GM12878 (cell line): ENCODE measurements around the gene CLDN6. TPM values are rescaled to one million over a fixed set of nuclear protein-coding genes. Genes with fewer than 3 reads are reported as not detected.

Source experiments
- ATAC-seq: fragments of 200-7000 bp; cut with Tn5 transposase; 3 replicates; pipeline ENCODE4 v1.9.1; 2020; ENCODE audit warnings: mild to moderate bottlenecking, moderate library complexity
- BruUV-seq: library from RNA; stranded (reverse); fragments of 400-500 nt; replicated peaks from 2 replicates; lab custom pipeline; 2021; lab: Mats Ljungman, UMichigan
- CTCF ChIA-PET: fragments of 300-600 bp; sonication (Branson Sonifier 250); formaldehyde crosslinking; extraction: SDS; loops from one replicate; lab custom pipeline; 2021; ENCODE audit warnings: inconsistent platforms; lab: Yijun Ruan, JAX
- POLR2A ChIA-PET: fragments of 350-600 bp; formaldehyde crosslinking; extraction: SDS; loops from one replicate; lab custom pipeline; 2021; ENCODE audit warnings: inconsistent platforms; lab: Charles Lee
- RAD21 ChIA-PET: fragments of 300-600 bp; sonication (Branson Sonifier 250); formaldehyde crosslinking; loops from one replicate; lab custom pipeline; 2023; ENCODE audit warnings: antibody characterized with exemption; ENCODE audit not compliant: unreplicated experiment; lab: Charles Lee
- SMC1A ChIA-PET: fragments of 300-600 bp; sonication (Branson Sonifier 250); formaldehyde crosslinking; loops from one replicate; lab custom pipeline; 2023; ENCODE audit not compliant: unreplicated experiment, uncharacterized antibody; lab: Charles Lee
- DNase-seq: peaks from one replicate; pipeline ENCODE4 v3.0.0-alpha.2; 2011; ENCODE audit warnings: low read depth, low spot score
- FAIRE-seq: peaks from 3 replicates; lab custom pipeline; 2011; peaks lifted over from hg19 to GRCh38; lab: Jason Lieb, UNC
- H2AFZ ChIP-seq: 2 replicates; pipeline ENCODE4 v1.6.0; 2011; ENCODE audit warnings: low read depth, low read length, control low read depth; ENCODE audit not compliant: control insufficient read depth
- H3K27ac ChIP-seq: 2 replicates; pipeline ENCODE4 v1.5.1; 2011; ENCODE audit warnings: control low read depth; ENCODE audit not compliant: control insufficient read depth, insufficient read depth
- H3K27me3 ChIP-seq, 2 experiments: replicated peaks in 1 of 2; 2 replicates each; pipeline versions ENCODE4 v1.6.0 to v1.6.1; 2011; ENCODE audit warnings: low read length in 1 of 2; ENCODE audit not compliant: control insufficient read depth in 2 of 2, insufficient read depth in 2 of 2
- H3K36me3 ChIP-seq, 2 experiments: 2 replicates each; pipeline ENCODE4 v1.5.1; 2011; ENCODE audit warnings: low read length in 1 of 2; ENCODE audit not compliant: control insufficient read depth in 2 of 2, insufficient read depth in 2 of 2
- H3K4me1 ChIP-seq: 2 replicates; pipeline ENCODE4 v1.6.1; 2011; ENCODE audit warnings: mild to moderate bottlenecking, low read length, moderate library complexity, mixed read lengths; ENCODE audit not compliant: control insufficient read depth, insufficient read depth
- H3K4me2 ChIP-seq: 2 replicates; pipeline ENCODE4 v1.6.0; 2011; ENCODE audit warnings: control low read depth; ENCODE audit not compliant: control insufficient read depth, insufficient read depth
- H3K4me3 ChIP-seq: fragments of 200-600 bp; sonication (generic); 2 replicates; pipeline ENCODE4 v1.5.1; 2016
- H3K79me2 ChIP-seq: 2 replicates; pipeline ENCODE4 v1.6.0; 2011; ENCODE audit warnings: low read length; ENCODE audit not compliant: control insufficient read depth, insufficient read depth
- H3K9ac ChIP-seq: 2 replicates; pipeline ENCODE4 v1.8.0; 2011; ENCODE audit warnings: low read length, control low read depth, mixed read lengths; ENCODE audit not compliant: control insufficient read depth, insufficient read depth
- H3K9me3 ChIP-seq: replicated peaks from 3 replicates; pipeline ENCODE4 v1.5.1; 2011; ENCODE audit warnings: mild to moderate bottlenecking, low read length; ENCODE audit not compliant: control insufficient read depth, insufficient read depth
- H4K20me1 ChIP-seq: 2 replicates; pipeline ENCODE4 v1.6.0; 2011; ENCODE audit not compliant: control insufficient read depth, insufficient read depth
- E2F4 ChIP-seq: IDR thresholded peaks from 2 replicates; pipeline ENCODE4 v1.6.1; 2012; ENCODE audit warnings: low read depth, low read length, improper control_type of control experiment
- EZH2 ChIP-seq: IDR thresholded peaks from 2 replicates; pipeline ENCODE4 v1.6.1; 2012; ENCODE audit warnings: low read depth, mild to moderate bottlenecking, control low read depth, inconsistent platforms, low read length, borderline replicate concordance; ENCODE audit not compliant: control insufficient read depth
- MYB ChIP-seq: fragments of 150-350 bp; IDR thresholded peaks from 2 replicates; pipeline ENCODE4 v1.6.1; 2014; ENCODE audit warnings: mild to moderate bottlenecking, low read depth, low read length, borderline replicate concordance
- TARDBP ChIP-seq: IDR thresholded peaks from 2 replicates; pipeline ENCODE4 v1.6.1; 2016; ENCODE audit warnings: borderline replicate concordance
- WGBS: methylation state at CpG from one replicate; pipeline ENCODE4 v1.1.6; 2016; ENCODE audit warnings: low lambda C conversion rate; ENCODE audit not compliant: insufficient replicate concordance, insufficient coverage; ENCODE audit errors: missing lambda C conversion rate; 5-methylcytosine and 5-hydroxymethylcytosine counted together
- in situ Hi-C: fragments of 300-500 bp; cut with MboI; formaldehyde crosslinking; loops from 9 replicates; pipeline ENCODE4 v1.14.3; 2018; ENCODE audit warnings: mixed read lengths
- intact Hi-C: fragments of 100-400 bp; cut with micrococcal nuclease; formaldehyde crosslinking; loops from one replicate; pipeline ENCODE4 v1.14.2; 2022; ENCODE audit not compliant: unreplicated experiment
- polyA plus RNA-seq, 11 experiments: library from polyadenylated mRNA; depleted of rRNA in 4 of 11; unstranded in 6 of 11; stranded (reverse) in 5 of 11; fragments of >200 nt; fragmentation: Nextera tagmentation in 4 of 11; fragmentation: Illumina TruSeq in 1 of 11; extraction: Ambion mirVana in 4 of 11; extraction: Trizol in 1 of 11; gene quantifications; 1 replicate in 1 of 11; 2 replicates in 10 of 11; pipeline versions ENCODE4 v1.2.1 to v1.2.3, GENCODE V29; 2011 to 2016; ENCODE audit warnings: inconsistent platforms in 2 of 11, missing spikeins in 2 of 11, low read depth in 1 of 11
- total RNA-seq, 4 experiments: library from RNA; depleted of rRNA in 3 of 4; stranded (reverse); fragments of >200 nt in 3 of 4; fragmentation: Illumina TruSeq in 1 of 4; extraction: Trizol in 1 of 4; gene quantifications; 2 replicates each; pipeline versions ENCODE4 v1.2.1 to v1.2.3, GENCODE V29; 2013 to 2021

The CLDN6 gene
- total and polyA plus RNA-seq, 10 of the 15 experiments (the other 5 are each of a cell fraction or from before 2014, with no cell fraction given): 0.15 to 0.26 (median 0.23) TPM; not detected in 7

- H2AFZ ChIP-seq: no peak overlapping the region; the same call in 1 of the 2 replicates
- ChIA-PET SMC1A (interaction anchor here (1.3 to 3.9 kb wide), 5 partner anchors 16 to 106 kb away, joined by 3 to 53 read pairs (median 4); no protein-coding TSS in a partner anchor), POLR2A (interaction anchor here (0.5 to 1.7 kb wide), 4 partner anchors 17 to 75 kb away, joined by 3 to 12 read pairs (median 4); no protein-coding TSS in a partner anchor), RAD21 (interaction anchor here (1.1 to 3.0 kb wide), 6 partner anchors 15 to 105 kb away, joined by 3 to 72 read pairs (median 9); no protein-coding TSS in a partner anchor)
- no peak overlapping the region for H3K4me3 ChIP-seq
- intact Hi-C loops: no loop called here
- H3K79me2 ChIP-seq: peaks cover 4% of the 10 kb centered on the region
- no peak overlapping the region for H3K4me2 ChIP-seq
- in situ Hi-C loops: loop anchor here (5.0 kb wide), 2 partner anchors 37 to 67 kb away; partner anchors contain the start of gene ZSCAN10
- no peaks in the 10 kb centered on the region for H3K36me3 ChIP-seq
- BruUV-seq: no TSS peak
- TF ChIP-seq E2F4 (no peak), EZH2 (no peak), TARDBP (no peak), MYB (no peak)
- TF ChIP-seq, all 136 proteins: peak for 0
- no peaks in the 10 kb centered on the region for H3K27me3 ChIP-seq
- H3K27ac ChIP-seq: no peak overlapping the region
- CTCF ChIA-PET: interaction anchor here (0.7 to 9.5 kb wide), 15 partner anchors 12 to 136 kb away, joined by 3 to 174 read pairs (median 10); partner anchors contain the start of genes HCFC1R1 and THOC6
- FAIRE-seq (no peak), DNase-seq (no peak), ATAC-seq (no peak)
- no peaks in the 10 kb centered on the region; the same call in 2 of the 3 replicates for H3K9me3 ChIP-seq
- 61% methylated on average over 14 of the region's 14 CpGs for WGBS
- H4K20me1 ChIP-seq: no peaks in the 10 kb centered on the region
- no peak overlapping the region for H3K9ac ChIP-seq
- H3K4me1 ChIP-seq: peaks cover 18% of the 10 kb centered on the region
Observed at GRCh38 chr16:3060339-3061127, 42.5 kb upstream of the CLDN6 start.
